ENCODE measurements around the gene SLC10A6.

Gene SLC10A6

GRCh38 chr4:86816501-86817273 is 32.5 kb downstream of the SLC10A6 start:
- intact Hi-C loops (cut with DNase I) = no loop called here
- DNase-seq = peak in 8 of 42 donors; percentile 8 to 44 (median 14)

DNA sequence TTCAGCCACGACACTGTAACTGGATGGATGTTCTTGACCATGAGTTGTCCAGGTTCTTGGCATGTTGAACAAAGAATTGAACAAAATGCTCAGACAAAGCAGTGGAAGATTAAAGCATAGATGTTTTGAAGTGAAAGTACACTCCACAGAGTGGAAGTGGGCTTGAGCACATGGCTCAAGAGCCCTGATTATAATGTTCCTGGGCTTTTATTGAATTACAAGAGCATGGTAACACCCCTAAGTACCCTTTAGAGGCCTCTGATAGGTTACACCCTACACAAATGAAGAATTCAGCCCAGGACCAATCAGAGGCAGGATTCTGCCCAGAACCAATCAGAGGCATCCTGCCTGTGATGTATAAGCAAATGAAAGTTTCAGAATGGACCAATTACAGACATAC is 33.5 kb downstream of the SLC10A6 start:
- intact Hi-C loops (cut with DNase I) = no loop called here
- DNase-seq = no peak

- intact Hi-C loops (cut with DNase I) = no loop called here
- DNase-seq = peak in 11 of 42 donors; percentile 9 to 50 (median 25)
Measured at GRCh38 chr4:86810847-86811246, 38.3 kb downstream of the SLC10A6 start.

DNA sequence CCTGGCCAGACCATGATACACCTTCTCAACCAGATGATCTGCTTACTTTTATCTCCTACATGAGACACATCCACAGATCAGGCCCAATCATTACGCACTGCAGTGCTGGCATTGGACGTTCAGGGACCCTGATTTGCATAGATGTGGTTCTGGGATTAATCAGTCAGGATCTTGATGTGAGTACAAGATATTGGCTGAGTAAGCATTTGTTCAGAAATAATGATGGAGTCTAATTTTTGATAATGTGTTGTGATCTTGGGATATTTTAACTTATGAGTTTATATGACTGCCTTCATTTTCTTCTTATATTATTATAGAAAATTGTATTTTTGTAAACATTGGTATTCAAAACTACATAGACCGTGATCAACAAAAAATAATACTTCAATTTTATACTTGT is 39.4 kb downstream of the SLC10A6 start:
- intact Hi-C loops (cut with DNase I) = no loop called here

GRCh38 chr4:86791126-86791525 is 58.1 kb downstream of the SLC10A6 start:
- no peak for DNase-seq
- intact Hi-C loops (cut with DNase I) = no loop called here

More for the DNA sequence above, 39.4 kb downstream of the SLC10A6 start:
- DNase-seq = no peak

- no peak for DNase-seq
- intact Hi-C loops (cut with DNase I) = no loop called here
Measured at GRCh38 chr4:86788826-86789225, 60.4 kb downstream of the SLC10A6 start.

- intact Hi-C loops (cut with DNase I) = no loop called here
- DNase-seq = no peak
Measured at GRCh38 chr4:86778175-86778574, 71.0 kb downstream of the SLC10A6 start.

- intact Hi-C loops (cut with DNase I) = no loop called here
- no peak for DNase-seq
Measured at GRCh38 chr4:86775061-86775460, 74.1 kb downstream of the SLC10A6 start.
